ENCODE results near the gene ALDH9A1.
A peak's percentile ranks its signal among the peaks of the same experiment; 100 is the strongest.
"Not testable (repeated sequence)": the region's sequence is repeated elsewhere in the genome, so short reads cannot be mapped to it uniquely, and the experiment has no call there.

The ALDH9A1 gene

DNA sequence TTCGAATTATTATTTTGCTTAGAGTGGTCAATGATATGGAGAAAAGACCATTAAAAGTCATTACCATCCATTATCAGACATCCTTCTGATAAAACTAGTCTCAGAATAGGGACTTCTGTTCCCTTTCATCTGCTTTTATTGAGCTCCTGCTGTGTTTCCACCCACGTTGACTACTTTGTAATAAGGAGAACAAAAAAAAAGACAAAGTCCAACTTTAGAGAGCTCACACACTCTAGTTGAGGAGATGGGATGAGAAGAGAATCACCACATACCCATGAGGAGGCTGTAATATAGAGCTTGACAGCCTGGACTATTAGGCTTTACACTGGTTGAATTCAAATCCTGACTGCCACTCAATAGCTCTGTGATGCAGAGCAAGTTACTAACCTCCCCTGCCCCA, 27.8 kb upstream of the ALDH9A1 start:
- no peak overlapping the region for H3K23ac ChIP-seq (ENCODE audit: low read depth, low read length, poor library complexity)
- H3K9me3 ChIP-seq (replicated peaks in 1 of 2; ENCODE audit: control insufficient read depth in 2 of 2, insufficient read depth in 1 of 2, low read depth in 1 of 2, low read length in 2 of 2): no peaks in the 10 kb centered on the region
- no peak overlapping the region for H2BK12ac ChIP-seq (ENCODE audit: low read length)
- no CpG with 5 or more reads among the region's 2 CpGs for WGBS, 2 donors (ENCODE audit: extremely low coverage in 2 of 2, insufficient read length in 2 of 2, insufficient replicate concordance in 1 of 2)
- no peaks in the 10 kb centered on the region for H3K4me1 ChIP-seq (ENCODE audit: control insufficient read depth in 2 of 2, insufficient read depth in 1 of 2, low read depth in 1 of 2, low read length in 2 of 2)
- H2BK120ac ChIP-seq (ENCODE audit: low read depth, low read length): no peak overlapping the region
- H3K4me3 ChIP-seq (ENCODE audit: low read length in 2 of 2): no peak overlapping the region
- no peak overlapping the region for H3K14ac ChIP-seq (ENCODE audit: low read length)
- H3K9ac ChIP-seq (ENCODE audit: low read depth, low read length, poor library complexity): no peak overlapping the region
- no peak overlapping the region for H3K18ac ChIP-seq (ENCODE audit: low read length)
- no peaks in the 10 kb centered on the region for H3K27me3 ChIP-seq (ENCODE audit: control insufficient read depth in 3 of 3, insufficient read depth in 3 of 3, low read depth in 1 of 3, low read length in 3 of 3)
- no peak overlapping the region for H3K27ac ChIP-seq (replicated peaks; ENCODE audit: low read length)
- H3K36me3 ChIP-seq (replicated peaks in 1 of 2; ENCODE audit: control insufficient read depth in 2 of 2, insufficient read depth in 2 of 2, low read length in 2 of 2): peaks cover 0 to 29% of the 10 kb centered on the region in 2 donors
- no peak overlapping the region for H3K4me2 ChIP-seq (ENCODE audit: insufficient read depth, low read length, poor library complexity, severe bottlenecking)
- no peak overlapping the region for H2BK5ac ChIP-seq (ENCODE audit: low read length)
- H3K4ac ChIP-seq (ENCODE audit: low read length): no peak overlapping the region
- no peak overlapping the region for H4K91ac ChIP-seq (ENCODE audit: low read depth, low read length, poor library complexity)
- no peak overlapping the region for H2AFZ ChIP-seq (ENCODE audit: low read length)
- no peak overlapping the region for H2BK15ac ChIP-seq (ENCODE audit: low read length)
- DNase-seq (ENCODE audit: low spot score): no peak
- no peak overlapping the region for H4K8ac ChIP-seq (ENCODE audit: low read depth, low read length)
- H3K79me1 ChIP-seq (ENCODE audit: low read depth, low read length): no peaks in the 10 kb centered on the region
- no peak overlapping the region for H2AK5ac ChIP-seq (ENCODE audit: low read depth, low read length)

DNA sequence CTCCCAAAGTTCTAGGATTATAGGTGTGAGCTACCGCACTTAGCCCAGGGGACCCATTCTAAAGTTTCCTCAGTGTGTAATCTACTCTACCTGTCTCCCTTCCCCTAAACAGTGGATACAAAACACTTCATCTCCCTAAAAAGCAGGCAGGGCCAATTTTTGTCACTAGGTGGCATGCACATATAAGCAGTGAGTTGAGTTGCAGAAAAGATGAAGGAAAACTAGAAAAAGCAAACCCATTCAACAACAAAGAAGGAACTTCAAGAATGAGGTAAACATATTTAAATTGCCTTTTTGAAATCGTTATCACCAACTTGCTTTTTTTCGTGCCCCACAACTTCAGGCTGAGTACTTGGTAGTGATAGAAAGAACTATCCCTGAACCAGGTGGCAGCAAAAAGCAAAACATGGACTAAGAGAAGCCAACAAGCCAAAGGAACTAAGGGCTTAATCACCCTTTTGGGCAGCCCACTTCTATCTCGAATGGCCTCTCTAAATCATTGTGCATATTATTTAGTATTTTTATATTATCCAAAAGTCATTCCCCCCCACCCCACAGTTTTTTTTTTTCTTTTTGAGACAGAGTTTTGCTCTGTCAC, 19.7 kb upstream of the ALDH9A1 start:
- Histone ChIP-seq H2BK15ac (ENCODE audit: low read length) (no peak overlapping the region), H2BK120ac (ENCODE audit: low read depth, low read length) (no peak overlapping the region), H3K4me3 (ENCODE audit: low read length in 2 of 2) (no peak overlapping the region), H2AFZ (ENCODE audit: low read length) (no peak overlapping the region), H4K8ac (ENCODE audit: low read depth, low read length) (no peak overlapping the region), H3K36me3 (replicated peaks in 1 of 2; ENCODE audit: control insufficient read depth in 2 of 2, insufficient read depth in 2 of 2, low read length in 2 of 2) (no peaks in the 10 kb centered on the region), H3K4me1 (ENCODE audit: control insufficient read depth in 2 of 2, insufficient read depth in 1 of 2, low read depth in 1 of 2, low read length in 2 of 2) (peaks cover 0 to 2% of the 10 kb centered on the region in 2 donors), H3K9ac (ENCODE audit: low read depth, low read length, poor library complexity) (no peak overlapping the region), H4K91ac (ENCODE audit: low read depth, low read length, poor library complexity) (no peak overlapping the region), H3K27me3 (ENCODE audit: control insufficient read depth in 3 of 3, insufficient read depth in 3 of 3, low read depth in 1 of 3, low read length in 3 of 3) (no peaks in the 10 kb centered on the region), H3K9me3 (replicated peaks in 1 of 2; ENCODE audit: control insufficient read depth in 2 of 2, insufficient read depth in 1 of 2, low read depth in 1 of 2, low read length in 2 of 2) (no peaks in the 10 kb centered on the region), H3K23ac (ENCODE audit: low read depth, low read length, poor library complexity) (no peak overlapping the region), H2AK5ac (ENCODE audit: low read depth, low read length) (no peak overlapping the region), H3K4ac (ENCODE audit: low read length) (no peak overlapping the region), H2BK12ac (ENCODE audit: low read length) (no peak overlapping the region), H3K14ac (ENCODE audit: low read length) (no peak overlapping the region), H2BK5ac (ENCODE audit: low read length) (no peak overlapping the region), H3K4me2 (ENCODE audit: insufficient read depth, low read length, poor library complexity, severe bottlenecking) (no peak overlapping the region), H3K27ac (replicated peaks; ENCODE audit: low read length) (no peak overlapping the region), H3K79me1 (ENCODE audit: low read depth, low read length) (no peaks in the 10 kb centered on the region), H3K18ac (ENCODE audit: low read length) (no peak overlapping the region)
- peak; percentile 18 for DNase-seq (ENCODE audit: low spot score)
- WGBS, 2 donors (ENCODE audit: extremely low coverage in 2 of 2, insufficient read length in 2 of 2, insufficient replicate concordance in 1 of 2): no CpG with 5 or more reads among the region's 4 CpGs

DNA sequence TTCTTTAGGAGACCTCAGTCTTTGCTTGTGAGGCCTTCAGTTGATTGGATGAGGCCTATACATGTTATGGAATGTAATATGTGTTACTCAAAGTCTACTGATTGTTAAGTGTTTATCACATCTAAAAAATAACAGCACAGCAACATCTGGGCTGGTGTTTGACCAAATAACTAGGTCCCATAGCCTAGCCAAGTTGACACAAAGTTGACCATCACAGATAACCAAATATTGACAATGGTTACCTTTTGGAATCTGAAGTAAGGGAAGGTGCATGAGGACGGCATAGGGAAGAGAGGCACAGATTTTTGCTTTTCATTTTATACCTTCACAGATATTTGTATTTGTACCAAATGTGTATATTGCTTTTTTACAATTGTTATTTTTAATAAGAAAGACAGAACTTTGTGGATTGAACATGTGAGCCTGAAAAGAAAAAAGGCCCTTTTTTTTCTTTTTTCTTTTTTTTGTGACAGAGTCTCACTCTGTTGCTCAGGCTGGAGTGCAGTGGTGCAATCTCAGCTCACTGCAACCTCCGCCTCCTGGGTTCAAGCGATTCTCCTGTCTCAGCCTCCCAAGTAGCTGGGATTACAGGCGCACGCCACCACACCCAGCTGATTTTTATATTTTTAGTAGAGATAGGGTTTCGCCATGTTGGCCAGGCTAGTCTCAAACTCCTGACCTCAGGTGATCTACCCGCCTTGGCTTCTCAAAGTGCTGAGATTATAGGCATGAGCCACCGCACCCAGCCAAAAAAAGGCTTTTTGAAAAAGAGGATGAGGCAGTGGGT, 18.1 kb upstream of the ALDH9A1 start:
- not testable (repeated sequence) for H3K4me1 ChIP-seq (ENCODE audit: control insufficient read depth in 2 of 2, insufficient read depth in 1 of 2, low read depth in 1 of 2, low read length in 2 of 2); DNase-seq (ENCODE audit: low spot score); H3K18ac ChIP-seq (ENCODE audit: low read length); H3K36me3 ChIP-seq (replicated peaks in 1 of 2; ENCODE audit: control insufficient read depth in 2 of 2, insufficient read depth in 2 of 2, low read length in 2 of 2); H4K8ac ChIP-seq (ENCODE audit: low read depth, low read length); H2AK5ac ChIP-seq (ENCODE audit: low read depth, low read length); H2BK120ac ChIP-seq (ENCODE audit: low read depth, low read length); H4K91ac ChIP-seq (ENCODE audit: low read depth, low read length, poor library complexity); H2BK5ac ChIP-seq (ENCODE audit: low read length); H2AFZ ChIP-seq (ENCODE audit: low read length); H3K9me3 ChIP-seq (replicated peaks in 1 of 2; ENCODE audit: control insufficient read depth in 2 of 2, insufficient read depth in 1 of 2, low read depth in 1 of 2, low read length in 2 of 2); H3K4me2 ChIP-seq (ENCODE audit: insufficient read depth, low read length, poor library complexity, severe bottlenecking); H3K79me1 ChIP-seq (ENCODE audit: low read depth, low read length); H3K4me3 ChIP-seq (ENCODE audit: low read length in 2 of 2); H2BK15ac ChIP-seq (ENCODE audit: low read length); H3K14ac ChIP-seq (ENCODE audit: low read length); H2BK12ac ChIP-seq (ENCODE audit: low read length); H3K9ac ChIP-seq (ENCODE audit: low read depth, low read length, poor library complexity); H3K27ac ChIP-seq (replicated peaks; ENCODE audit: low read length); H3K27me3 ChIP-seq (ENCODE audit: control insufficient read depth in 3 of 3, insufficient read depth in 3 of 3, low read depth in 1 of 3, low read length in 3 of 3); H3K23ac ChIP-seq (ENCODE audit: low read depth, low read length, poor library complexity); H3K4ac ChIP-seq (ENCODE audit: low read length)
- WGBS, 2 donors (ENCODE audit: extremely low coverage in 2 of 2, insufficient read length in 2 of 2, insufficient replicate concordance in 1 of 2): no CpG with 5 or more reads among the region's 8 CpGs

GRCh38 chr1:165712764-165713163, 14.4 kb upstream of the ALDH9A1 start:
- no peaks in the 10 kb centered on the region for H3K27me3 ChIP-seq (ENCODE audit: control insufficient read depth in 3 of 3, insufficient read depth in 3 of 3, low read depth in 1 of 3, low read length in 3 of 3)
- peaks cover 0 to 2% of the 10 kb centered on the region in 2 donors for H3K9me3 ChIP-seq (replicated peaks in 1 of 2; ENCODE audit: control insufficient read depth in 2 of 2, insufficient read depth in 1 of 2, low read depth in 1 of 2, low read length in 2 of 2)
- DNase-seq (ENCODE audit: low spot score): no peak
- H3K79me1 ChIP-seq (ENCODE audit: low read depth, low read length): no peaks in the 10 kb centered on the region
- no peak overlapping the region for H2AFZ ChIP-seq (ENCODE audit: low read length)
- no peaks in the 10 kb centered on the region for H3K36me3 ChIP-seq (replicated peaks in 1 of 2; ENCODE audit: control insufficient read depth in 2 of 2, insufficient read depth in 2 of 2, low read length in 2 of 2)
- no peak overlapping the region for H3K23ac ChIP-seq (ENCODE audit: low read depth, low read length, poor library complexity)
- no peak overlapping the region for H3K9ac ChIP-seq (ENCODE audit: low read depth, low read length, poor library complexity)
- no peak overlapping the region for H3K4ac ChIP-seq (ENCODE audit: low read length)
- H3K18ac ChIP-seq (ENCODE audit: low read length): no peak overlapping the region
- H2BK15ac ChIP-seq (ENCODE audit: low read length): no peak overlapping the region
- H3K4me3 ChIP-seq (ENCODE audit: low read length in 2 of 2): no peak overlapping the region
- H2BK5ac ChIP-seq (ENCODE audit: low read length): no peak overlapping the region
- H2BK120ac ChIP-seq (ENCODE audit: low read depth, low read length): no peak overlapping the region
- no CpG with 5 or more reads among the region's 5 CpGs for WGBS, 2 donors (ENCODE audit: extremely low coverage in 2 of 2, insufficient read length in 2 of 2, insufficient replicate concordance in 1 of 2)
- no peak overlapping the region for H2BK12ac ChIP-seq (ENCODE audit: low read length)
- H3K4me2 ChIP-seq (ENCODE audit: insufficient read depth, low read length, poor library complexity, severe bottlenecking): no peak overlapping the region
- no peak overlapping the region for H4K8ac ChIP-seq (ENCODE audit: low read depth, low read length)
- H3K27ac ChIP-seq (replicated peaks; ENCODE audit: low read length): no peak overlapping the region
- no peak overlapping the region for H4K91ac ChIP-seq (ENCODE audit: low read depth, low read length, poor library complexity)
- no peak overlapping the region for H2AK5ac ChIP-seq (ENCODE audit: low read depth, low read length)
- H3K4me1 ChIP-seq (ENCODE audit: control insufficient read depth in 2 of 2, insufficient read depth in 1 of 2, low read depth in 1 of 2, low read length in 2 of 2): peaks cover 0 to 2% of the 10 kb centered on the region in 2 donors
- H3K14ac ChIP-seq (ENCODE audit: low read length): no peak overlapping the region
